ENCODE results near the gene NADSYN1. TPM values are rescaled to one million over a fixed set of nuclear protein-coding genes. Genes with fewer than 3 reads are reported as not detected.

NADSYN1 gene
- total RNA-seq, 2 experiments from 2014 or later, result 70.9 to 122 TPM

DNA sequence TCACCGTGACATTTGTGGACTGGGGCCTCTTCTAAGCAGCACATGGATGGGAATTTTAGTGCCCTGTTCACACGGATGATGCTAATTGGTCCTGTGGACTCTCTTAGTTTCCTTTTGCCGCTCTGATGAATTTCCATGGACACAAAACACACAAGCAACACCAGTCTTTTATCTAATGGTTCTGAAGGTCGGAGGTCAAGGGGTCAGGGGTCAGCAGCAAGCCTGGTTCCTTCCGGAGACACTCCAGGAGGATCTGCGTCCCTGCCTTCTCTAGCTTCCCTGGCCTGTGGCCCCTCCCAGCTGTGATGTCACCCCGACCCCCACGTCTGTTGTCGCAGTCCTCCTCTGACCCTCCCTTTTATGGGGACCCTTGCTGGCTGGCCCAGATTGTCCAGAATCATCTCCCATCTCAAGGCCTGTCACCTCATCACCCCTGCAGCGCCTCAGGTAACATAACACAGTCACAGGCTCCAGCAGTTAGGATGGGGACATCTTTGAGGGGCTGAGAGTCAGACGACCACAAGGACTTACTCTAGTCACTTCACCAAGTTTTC, 6.8 kb downstream of the NADSYN1 start:
- POLR2A ChIA-PET, result no interaction called here
- Histone ChIP-seq H3K9me3 (ENCODE audit: low read length) (no peaks in the 10 kb centered on the region), H3K4me3 (ENCODE audit: low read depth, low read length, poor library complexity, severe bottlenecking) (no peak overlapping the region), H3K79me2 (ENCODE audit: insufficient read depth, low read depth, low read length) (no peaks in the 10 kb centered on the region), H3K4me1 (ENCODE audit: insufficient read depth, low read length, poor library complexity, severe bottlenecking) (peaks cover under 1% of the 10 kb centered on the region), H3K27ac (ENCODE audit: low read depth, low read length, poor library complexity, severe bottlenecking) (no peak overlapping the region), H3K4me2 (ENCODE audit: low read length) (no peak overlapping the region), H3K36me3 (ENCODE audit: insufficient read depth, low read length) (peaks cover 74% of the 10 kb centered on the region), H2AFZ (ENCODE audit: low read length) (no peak overlapping the region), H4K20me1 (ENCODE audit: insufficient read depth, low read length) (no peaks in the 10 kb centered on the region), H3K9me2 (ENCODE audit: insufficient read depth, low read length) (no peaks in the 10 kb centered on the region)
- intact Hi-C loops (cut with micrococcal nuclease; ENCODE audit: unreplicated experiment), result no loop called here
- TF ChIP-seq EZH2phosphoT487 (IDR thresholded peaks at IDR 0.05; ENCODE audit: borderline replicate concordance, low read depth, low read length), result no peak
- TF ChIP-seq, protein P1, sequence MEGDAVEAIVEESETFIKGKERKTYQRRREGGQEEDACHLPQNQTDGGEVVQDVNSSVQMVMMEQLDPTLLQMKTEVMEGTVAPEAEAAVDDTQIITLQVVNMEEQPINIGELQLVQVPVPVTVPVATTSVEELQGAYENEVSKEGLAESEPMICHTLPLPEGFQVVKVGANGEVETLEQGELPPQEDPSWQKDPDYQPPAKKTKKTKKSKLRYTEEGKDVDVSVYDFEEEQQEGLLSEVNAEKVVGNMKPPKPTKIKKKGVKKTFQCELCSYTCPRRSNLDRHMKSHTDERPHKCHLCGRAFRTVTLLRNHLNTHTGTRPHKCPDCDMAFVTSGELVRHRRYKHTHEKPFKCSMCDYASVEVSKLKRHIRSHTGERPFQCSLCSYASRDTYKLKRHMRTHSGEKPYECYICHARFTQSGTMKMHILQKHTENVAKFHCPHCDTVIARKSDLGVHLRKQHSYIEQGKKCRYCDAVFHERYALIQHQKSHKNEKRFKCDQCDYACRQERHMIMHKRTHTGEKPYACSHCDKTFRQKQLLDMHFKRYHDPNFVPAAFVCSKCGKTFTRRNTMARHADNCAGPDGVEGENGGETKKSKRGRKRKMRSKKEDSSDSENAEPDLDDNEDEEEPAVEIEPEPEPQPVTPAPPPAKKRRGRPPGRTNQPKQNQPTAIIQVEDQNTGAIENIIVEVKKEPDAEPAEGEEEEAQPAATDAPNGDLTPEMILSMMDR (conservative IDR thresholded peaks at IDR 0.05; ENCODE audit: low read length), result no peak
- CTCF ChIA-PET (ENCODE audit: unreplicated experiment), result no interaction called here
- BruUV-seq (replicated peaks), result no TSS peak
- no peak for DNase-seq (ENCODE audit: low spot score)

DNA sequence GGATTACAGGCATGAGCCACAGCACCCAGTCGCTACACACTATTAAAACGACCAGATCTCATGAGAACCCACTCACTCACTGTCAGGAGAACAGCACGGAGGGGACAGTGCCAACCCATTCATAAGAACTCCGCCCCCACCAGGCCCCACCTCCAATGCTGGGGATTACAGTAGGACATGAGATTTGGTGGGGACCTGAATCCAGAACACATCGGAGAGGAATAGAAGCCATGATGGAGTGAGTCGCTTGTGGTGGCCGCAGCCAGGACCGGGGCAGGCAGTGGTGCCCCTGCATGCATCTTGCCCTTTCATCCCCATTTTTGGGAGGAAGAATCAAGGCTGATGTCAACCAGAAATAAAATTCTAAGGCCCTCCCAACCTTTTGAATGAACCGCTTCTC, 8.7 kb downstream of the NADSYN1 start:
- CTCF ChIA-PET (ENCODE audit: unreplicated experiment), result no interaction called here
- H3K27ac ChIP-seq (ENCODE audit: low read depth, low read length, poor library complexity, severe bottlenecking), result no peak overlapping the region
- intact Hi-C loops (cut with micrococcal nuclease; ENCODE audit: unreplicated experiment), result no loop called here
- TF ChIP-seq, protein P1 (conservative IDR thresholded peaks at IDR 0.05; ENCODE audit: low read length), result no peak
- TF ChIP-seq EZH2phosphoT487 (IDR thresholded peaks at IDR 0.05; ENCODE audit: borderline replicate concordance, low read depth, low read length), result no peak
- H4K20me1 ChIP-seq (ENCODE audit: insufficient read depth, low read length), result no peaks in the 10 kb centered on the region
- H3K36me3 ChIP-seq (ENCODE audit: insufficient read depth, low read length), result peaks cover 60% of the 10 kb centered on the region
- BruUV-seq (replicated peaks), result no TSS peak
- no peaks in the 10 kb centered on the region for H3K79me2 ChIP-seq (ENCODE audit: insufficient read depth, low read depth, low read length)
- no peaks in the 10 kb centered on the region for H3K9me2 ChIP-seq (ENCODE audit: insufficient read depth, low read length)
- H3K4me3 ChIP-seq (ENCODE audit: low read depth, low read length, poor library complexity, severe bottlenecking), result no peak overlapping the region
- POLR2A ChIA-PET, result no interaction called here
- no peaks in the 10 kb centered on the region for H3K9me3 ChIP-seq (ENCODE audit: low read length)
- no peaks in the 10 kb centered on the region for H3K4me1 ChIP-seq (ENCODE audit: insufficient read depth, low read length, poor library complexity, severe bottlenecking)
- no peak overlapping the region for H2AFZ ChIP-seq (ENCODE audit: low read length)
- no peak for DNase-seq (ENCODE audit: low spot score)
- no peak overlapping the region for H3K4me2 ChIP-seq (ENCODE audit: low read length)

- Histone ChIP-seq H3K9me3 (ENCODE audit: low read length) (no peaks in the 10 kb centered on the region), H3K4me1 (ENCODE audit: insufficient read depth, low read length, poor library complexity, severe bottlenecking) (no peaks in the 10 kb centered on the region), H3K4me3 (ENCODE audit: low read depth, low read length, poor library complexity, severe bottlenecking) (no peak overlapping the region), H3K79me2 (ENCODE audit: insufficient read depth, low read depth, low read length) (no peaks in the 10 kb centered on the region), H3K36me3 (ENCODE audit: insufficient read depth, low read length) (peaks cover 53% of the 10 kb centered on the region), H4K20me1 (ENCODE audit: insufficient read depth, low read length) (no peaks in the 10 kb centered on the region), H2AFZ (ENCODE audit: low read length) (no peak overlapping the region), H3K4me2 (ENCODE audit: low read length) (no peak overlapping the region), H3K27ac (ENCODE audit: low read depth, low read length, poor library complexity, severe bottlenecking) (no peak overlapping the region), H3K9me2 (ENCODE audit: insufficient read depth, low read length) (no peaks in the 10 kb centered on the region)
- TF ChIP-seq, protein P1 (conservative IDR thresholded peaks at IDR 0.05; ENCODE audit: low read length), result no peak
- no peak for TF ChIP-seq EZH2phosphoT487 (IDR thresholded peaks at IDR 0.05; ENCODE audit: borderline replicate concordance, low read depth, low read length)
- no peak for DNase-seq (ENCODE audit: low spot score)
- CTCF ChIA-PET (ENCODE audit: unreplicated experiment), result no interaction called here
- intact Hi-C loops (cut with micrococcal nuclease; ENCODE audit: unreplicated experiment), result no loop called here
- no TSS peak for BruUV-seq (replicated peaks)
- POLR2A ChIA-PET, result no interaction called here
These were observed 9.7 kb downstream of the NADSYN1 start for GRCh38 chr11:71462726-71463125.
